ENCODE results near the gene RFX4. TPM values are rescaled to one million over a fixed set of nuclear protein-coding genes. Genes with fewer than 3 reads are reported as not detected.

Gene RFX4
- total and polyA plus RNA-seq, 2 of the 8 experiments (the other 6 are each of a cell fraction or from before 2014, with no cell fraction given): 0.06 TPM; not detected in 1

DNA sequence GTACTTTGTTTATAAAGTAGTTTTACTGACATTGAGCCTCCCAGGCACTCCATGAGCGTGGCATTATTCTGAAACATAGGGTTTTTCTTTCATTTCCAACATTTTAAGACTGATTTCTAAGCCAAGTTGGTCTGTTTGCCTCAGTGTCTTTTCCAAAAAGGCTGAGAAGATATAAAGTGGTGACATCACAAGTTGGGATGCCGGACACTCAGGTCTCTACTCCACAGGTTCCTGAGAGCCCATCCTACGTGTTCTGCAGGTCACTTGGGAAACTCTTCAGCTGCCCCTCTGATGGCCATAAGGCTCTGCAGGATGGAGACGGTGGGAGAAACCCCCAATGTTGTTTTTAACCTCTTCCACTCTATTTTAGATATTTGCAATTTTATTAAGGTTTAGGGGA lies 6.0 kb downstream of the RFX4 start (continued):
- TF ChIP-seq SIRT6 (IDR thresholded peaks at IDR 0.05; ENCODE audit: low read length) (no peak), CHD2 (IDR thresholded peaks at IDR 0.05; ENCODE audit: low read length) (no peak), SUZ12 (IDR thresholded peaks at IDR 0.05; ENCODE audit: low read length) (no peak; the same call in 1 of the 2 replicates), CEBPB (IDR thresholded peaks at IDR 0.05; ENCODE audit: low read depth, low read length) (no peak), CBX5 (IDR thresholded peaks at IDR 0.05; ENCODE audit: low read depth, low read length) (no peak), GABPA (IDR thresholded peaks at IDR 0.05; ENCODE audit: borderline replicate concordance, insufficient read depth, low read length) (no peak), YY1 (IDR thresholded peaks at IDR 0.05; ENCODE audit: low read depth, low read length) (no peak)
